ENCODE measurements around the gene HTR6. TPM values are rescaled to one million over a fixed set of nuclear protein-coding genes. Genes with fewer than 3 reads are reported as not detected.

HTR6 gene
- total RNA-seq, 2 experiments from 2014 or later = not detected

DNA sequence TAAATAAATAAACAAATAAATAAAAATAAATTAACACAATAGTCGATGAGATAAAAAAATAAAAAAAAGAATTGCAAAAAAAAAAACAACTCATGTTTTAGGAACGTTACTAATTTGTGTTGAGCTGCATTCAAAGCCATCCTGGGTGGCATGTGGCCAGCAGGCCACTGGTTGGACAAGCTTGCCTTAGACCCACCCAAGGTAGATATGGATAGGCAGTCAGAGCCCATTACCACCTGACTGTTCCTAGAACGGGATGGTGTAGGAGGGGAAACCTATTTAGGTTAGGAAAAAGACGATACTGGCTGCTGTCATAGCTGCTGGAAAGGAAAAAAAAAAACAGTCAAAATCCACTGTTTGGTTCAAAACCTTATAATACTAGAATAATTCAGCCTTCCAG is 40.8 kb downstream of the HTR6 start:
- POLR2A ChIA-PET = interaction anchor here (1.5 to 2.5 kb wide), 2 partner anchors 29 to 44 kb away, joined by 3 to 5 read pairs; no protein-coding TSS in a partner anchor
- no peaks in the 10 kb centered on the region for H3K9me3 Mint-ChIP-seq

DNA sequence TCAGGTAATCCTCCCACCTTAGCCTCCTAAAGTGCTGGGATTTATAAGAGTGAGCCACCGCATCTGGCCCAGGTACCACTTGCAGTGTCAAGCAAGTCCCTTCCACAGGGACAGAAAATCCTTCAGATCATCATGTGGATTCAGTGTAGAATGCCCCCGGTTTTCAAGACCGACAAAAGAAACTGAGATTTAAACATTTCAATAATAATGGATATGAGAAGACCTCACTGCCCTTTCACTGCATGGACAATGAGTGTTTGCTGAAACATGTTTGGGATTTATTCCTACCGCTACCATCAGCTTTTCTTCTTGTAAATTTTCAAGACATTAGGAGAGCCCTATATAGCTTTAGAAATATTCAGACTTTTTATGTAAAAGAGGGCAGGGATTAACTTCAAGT is 41.5 kb downstream of the HTR6 start:
- CTCF ChIA-PET = interaction anchor here (1.0 to 7.0 kb wide), 4 partner anchors 10 to 52 kb away, joined by 4 to 77 read pairs (median 18); no protein-coding TSS in a partner anchor
- Mint-ChIP-seq H3K27ac (no peak overlapping the region), H3K36me3 (ENCODE audit: low read depth) (peaks cover 7% of the 10 kb centered on the region), H3K4me3 (no peak overlapping the region), H3K27me3 (no peaks in the 10 kb centered on the region), H3K4me1 (peaks cover 15% of the 10 kb centered on the region), H3K9me3 (no peaks in the 10 kb centered on the region)
- DNase-seq = no peak
- POLR2A ChIA-PET = interaction anchor here (1.5 kb wide), 1 partner anchor 30 kb away, joined by 3 read pairs; no protein-coding TSS in a partner anchor

More for the DNA sequence above, 40.8 kb downstream of the HTR6 start:
- H3K4me3 Mint-ChIP-seq = no peak overlapping the region
- H3K4me1 Mint-ChIP-seq = peaks cover 8% of the 10 kb centered on the region
- H3K36me3 Mint-ChIP-seq (ENCODE audit: low read depth) = peaks cover 7% of the 10 kb centered on the region
- DNase-seq = no peak
- CTCF ChIA-PET = interaction anchor here (0.6 to 7.0 kb wide), 9 partner anchors 8 to 478 kb away, joined by 3 to 77 read pairs (median 4); no protein-coding TSS in a partner anchor
- H3K27ac Mint-ChIP-seq = no peak overlapping the region
- no peaks in the 10 kb centered on the region for H3K27me3 Mint-ChIP-seq

GRCh38 chr1:19708567-19709110 is 44.0 kb downstream of the HTR6 start:
- no peak for DNase-seq
- Mint-ChIP-seq H3K9me3 (no peaks in the 10 kb centered on the region), H3K27ac (no peak overlapping the region), H3K27me3 (no peaks in the 10 kb centered on the region), H3K4me1 (peaks cover 23% of the 10 kb centered on the region), H3K36me3 (ENCODE audit: low read depth) (peaks cover 13% of the 10 kb centered on the region), H3K4me3 (no peak overlapping the region)
- ChIA-PET POLR2A (no interaction called here), CTCF (interaction anchor here (1.2 kb wide), 1 partner anchor 47 kb away, joined by 7 read pairs; no protein-coding TSS in a partner anchor)

DNA sequence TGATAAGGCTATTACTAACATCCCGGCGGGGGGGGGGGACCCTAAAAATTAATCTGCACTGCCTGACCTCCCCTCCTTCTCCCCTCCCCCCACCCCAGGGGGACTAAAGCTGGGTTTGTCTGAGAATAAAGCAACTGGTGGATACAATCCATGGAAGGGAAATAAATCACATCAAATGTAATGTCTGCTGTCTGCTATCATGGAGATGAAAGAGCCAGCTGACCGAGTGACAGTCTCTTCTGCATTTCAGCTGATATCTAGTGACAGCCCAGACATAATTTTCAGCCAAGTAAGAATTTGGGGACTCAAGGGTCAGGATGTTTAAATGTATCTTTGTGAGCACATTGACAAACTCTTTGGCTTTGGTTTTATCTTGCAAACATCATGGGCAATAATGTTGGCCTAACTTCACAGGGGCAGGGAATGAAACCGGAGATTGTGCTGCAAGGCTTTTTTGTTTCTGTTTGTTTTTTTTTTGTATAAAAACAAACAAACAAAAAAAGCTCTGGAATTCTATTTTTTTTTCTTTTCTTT is 44.7 kb downstream of the HTR6 start:
- Mint-ChIP-seq H3K27me3 (no peaks in the 10 kb centered on the region), H3K4me1 (peaks cover 23% of the 10 kb centered on the region), H3K4me3 (no peak overlapping the region), H3K36me3 (ENCODE audit: low read depth) (peaks cover 13% of the 10 kb centered on the region), H3K27ac (no peak overlapping the region), H3K9me3 (no peaks in the 10 kb centered on the region)
- ChIA-PET POLR2A (no interaction called here), CTCF (interaction anchor here (1.2 kb wide), 1 partner anchor 48 kb away, joined by 4 read pairs; no protein-coding TSS in a partner anchor)
- DNase-seq = no peak

DNA sequence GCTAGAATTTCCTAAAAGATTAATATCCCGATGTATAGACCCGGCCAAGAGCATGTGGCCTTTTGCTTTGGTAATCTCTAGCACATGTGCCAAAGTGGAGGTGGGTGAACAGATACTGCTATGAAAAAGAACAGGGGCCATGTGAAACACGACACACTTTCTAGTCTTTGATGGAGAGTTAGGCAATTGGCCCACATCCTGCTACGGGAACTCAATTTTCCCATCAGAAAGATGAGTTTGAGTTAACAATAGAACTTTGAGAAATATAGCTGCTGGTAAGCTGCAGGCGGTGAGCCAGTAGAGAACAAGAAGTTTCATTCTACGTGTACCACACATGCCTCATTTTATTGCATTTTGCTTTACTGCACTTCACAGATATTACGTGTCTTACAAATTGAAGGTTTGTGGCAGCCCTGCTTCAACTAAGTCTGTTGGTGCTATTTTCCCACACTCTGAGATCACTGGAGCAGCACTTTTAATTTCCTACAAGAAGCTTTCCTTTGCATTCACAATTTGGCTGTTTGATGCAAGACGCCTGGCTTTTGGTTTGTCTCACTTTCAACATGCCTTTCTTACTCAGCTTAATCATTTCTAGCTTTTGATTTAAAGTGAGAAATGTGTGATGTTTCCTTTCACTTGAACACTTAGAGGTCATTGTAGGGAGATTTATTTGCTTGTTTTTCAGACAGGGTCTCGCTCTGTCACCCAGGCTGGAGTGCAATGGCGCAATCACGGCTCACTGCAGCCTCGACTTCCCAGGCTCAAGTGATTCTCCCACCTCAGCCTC is 46.3 kb downstream of the HTR6 start:
- peaks cover 28% of the 10 kb centered on the region for H3K4me1 Mint-ChIP-seq
- ChIA-PET POLR2A (no interaction called here), CTCF (interaction anchor here (0.7 to 1.8 kb wide), 3 partner anchors 49 to 171 kb away, joined by 3 to 5 read pairs (median 4); no protein-coding TSS in a partner anchor)
- no peak overlapping the region for H3K4me3 Mint-ChIP-seq
- peak overlapping the region; percentile 18 for H3K27ac Mint-ChIP-seq
- H3K36me3 Mint-ChIP-seq (ENCODE audit: low read depth) = peaks cover 13% of the 10 kb centered on the region
- no peak for DNase-seq
- no peaks in the 10 kb centered on the region for H3K27me3 Mint-ChIP-seq
- H3K9me3 Mint-ChIP-seq = no peaks in the 10 kb centered on the region

DNA sequence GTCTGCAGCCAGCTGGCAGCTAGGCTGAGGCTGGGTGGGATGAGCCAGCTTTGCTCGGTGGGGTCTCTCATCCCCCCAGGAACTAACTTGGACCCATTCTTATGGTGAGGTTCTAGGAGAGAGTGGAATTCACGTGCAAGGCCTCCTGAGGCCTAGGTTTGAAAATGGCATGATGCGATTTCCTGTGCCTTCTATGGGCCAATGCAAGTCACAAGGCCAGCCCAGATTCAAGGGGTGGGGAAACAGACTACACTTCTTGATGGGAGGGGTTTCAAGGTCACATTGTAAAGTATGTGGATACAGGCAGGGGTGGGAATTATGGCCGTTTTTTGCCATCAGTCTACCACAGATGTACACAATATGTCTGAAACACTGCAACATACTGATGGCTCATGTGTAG is 48.3 kb downstream of the HTR6 start:
- ChIA-PET POLR2A (no interaction called here), CTCF (interaction anchor here (0.9 to 1.0 kb wide), 2 partner anchors 8 kb away, joined by 3 to 4 read pairs; no protein-coding TSS in a partner anchor)
- no peaks in the 10 kb centered on the region for H3K9me3 Mint-ChIP-seq
- H3K27me3 Mint-ChIP-seq = no peaks in the 10 kb centered on the region
- H3K4me3 Mint-ChIP-seq = no peak overlapping the region
- H3K4me1 Mint-ChIP-seq = peaks cover 28% of the 10 kb centered on the region
- H3K27ac Mint-ChIP-seq = no peak overlapping the region
- no peak for DNase-seq
- H3K36me3 Mint-ChIP-seq (ENCODE audit: low read depth) = peaks cover 10% of the 10 kb centered on the region

GRCh38 chr1:19715334-19716203 is 50.9 kb downstream of the HTR6 start:
- CTCF ChIA-PET = interaction anchor here (0.8 to 2.3 kb wide), 10 partner anchors 8 to 212 kb away, joined by 3 to 27 read pairs (median 4); no protein-coding TSS in a partner anchor
- peaks cover 18% of the 10 kb centered on the region for H3K4me1 Mint-ChIP-seq
- no peak overlapping the region for H3K27ac Mint-ChIP-seq
- peaks cover 6% of the 10 kb centered on the region for H3K36me3 Mint-ChIP-seq (ENCODE audit: low read depth)
- H3K9me3 Mint-ChIP-seq = no peaks in the 10 kb centered on the region
- H3K4me3 Mint-ChIP-seq = no peak overlapping the region
- peak; percentile 87 for DNase-seq
- no peaks in the 10 kb centered on the region for H3K27me3 Mint-ChIP-seq
- POLR2A ChIA-PET = no interaction called here

DNA sequence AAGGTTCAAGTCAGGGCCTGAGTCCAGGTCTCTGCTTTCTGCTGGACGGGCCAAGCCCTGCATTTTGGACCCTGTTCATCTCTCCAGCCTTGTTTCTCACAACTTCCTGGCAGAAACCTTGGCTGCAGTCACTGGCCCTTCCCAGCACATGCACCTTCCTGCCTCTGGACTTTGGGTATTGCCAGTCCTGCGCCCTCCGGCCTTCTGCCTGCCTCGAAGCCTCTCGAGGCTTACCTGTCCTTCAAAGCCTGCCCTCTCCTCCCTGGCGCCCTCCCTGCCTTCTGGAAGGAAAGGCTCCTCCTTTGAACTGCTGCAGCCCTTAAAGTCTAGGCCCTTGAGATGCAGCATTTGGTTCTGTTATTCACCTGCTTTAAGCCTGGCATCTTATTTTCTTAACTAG is 52.8 kb downstream of the HTR6 start:
- H3K27me3 Mint-ChIP-seq = no peaks in the 10 kb centered on the region
- peaks cover 6% of the 10 kb centered on the region for H3K36me3 Mint-ChIP-seq (ENCODE audit: low read depth)
- H3K27ac Mint-ChIP-seq = no peak overlapping the region
- H3K4me3 Mint-ChIP-seq = no peak overlapping the region
- no peaks in the 10 kb centered on the region for H3K9me3 Mint-ChIP-seq
- ChIA-PET POLR2A (no interaction called here), CTCF (interaction anchor here (1.2 kb wide), 1 partner anchor 11 kb away, joined by 3 read pairs; no protein-coding TSS in a partner anchor)
- DNase-seq = no peak
- H3K4me1 Mint-ChIP-seq = peaks cover 5% of the 10 kb centered on the region

DNA sequence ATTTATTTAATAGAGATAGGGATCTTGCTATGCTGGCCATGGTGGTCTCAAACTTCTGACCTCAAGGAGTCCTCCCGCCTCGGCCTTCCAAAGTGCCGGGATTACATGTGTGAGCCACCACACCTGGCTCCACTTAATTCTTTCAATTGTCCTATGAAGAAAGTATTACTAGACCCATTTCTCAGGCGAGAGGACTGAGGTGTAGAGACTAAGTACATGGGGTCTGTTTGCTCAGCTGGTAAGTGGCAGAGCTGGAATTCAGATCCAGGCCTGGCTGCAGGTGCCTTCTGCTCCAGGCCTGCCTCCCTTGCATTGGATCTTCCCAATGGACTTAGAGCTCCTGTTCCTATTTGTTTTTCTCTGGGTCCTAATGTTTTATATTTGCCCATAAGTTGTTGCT is 55.5 kb downstream of the HTR6 start:
- DNase-seq = no peak
- ChIA-PET POLR2A (no interaction called here), CTCF (no interaction called here)
- H3K4me3 Mint-ChIP-seq = no peak overlapping the region
- no peak overlapping the region for H3K27ac Mint-ChIP-seq
- no peaks in the 10 kb centered on the region for H3K9me3 Mint-ChIP-seq
- H3K27me3 Mint-ChIP-seq = no peaks in the 10 kb centered on the region
- no peaks in the 10 kb centered on the region for H3K36me3 Mint-ChIP-seq (ENCODE audit: low read depth)
- H3K4me1 Mint-ChIP-seq = peaks cover 5% of the 10 kb centered on the region

DNA sequence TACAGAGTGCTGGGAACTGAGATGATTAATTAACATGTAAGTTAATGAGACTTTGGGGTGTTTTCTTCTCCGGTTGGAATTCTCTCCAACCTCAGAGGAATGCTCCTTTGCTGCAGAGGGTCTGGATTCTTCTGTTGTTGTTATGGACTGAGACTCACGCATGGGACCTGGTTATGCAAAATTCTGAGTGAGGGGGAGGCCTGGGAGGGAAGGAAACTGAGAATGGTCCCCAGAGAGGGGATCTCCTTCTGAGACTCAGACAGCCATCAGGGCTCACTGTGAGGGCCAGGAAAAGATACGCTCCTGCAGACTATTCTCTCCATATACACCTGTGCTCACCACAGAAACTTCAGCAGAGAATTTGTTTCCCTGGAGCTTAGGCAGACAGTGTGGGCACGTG is 56.3 kb downstream of the HTR6 start:
- ChIA-PET POLR2A (no interaction called here), CTCF (interaction anchor here (1.0 kb wide), 1 partner anchor 8 kb away, joined by 3 read pairs; no protein-coding TSS in a partner anchor)
- H3K4me1 Mint-ChIP-seq = no peaks in the 10 kb centered on the region
- no peaks in the 10 kb centered on the region for H3K27me3 Mint-ChIP-seq
- no peaks in the 10 kb centered on the region for H3K9me3 Mint-ChIP-seq
- H3K4me3 Mint-ChIP-seq = no peak overlapping the region
- no peak for DNase-seq
- H3K36me3 Mint-ChIP-seq (ENCODE audit: low read depth) = no peaks in the 10 kb centered on the region
- no peak overlapping the region for H3K27ac Mint-ChIP-seq

DNA sequence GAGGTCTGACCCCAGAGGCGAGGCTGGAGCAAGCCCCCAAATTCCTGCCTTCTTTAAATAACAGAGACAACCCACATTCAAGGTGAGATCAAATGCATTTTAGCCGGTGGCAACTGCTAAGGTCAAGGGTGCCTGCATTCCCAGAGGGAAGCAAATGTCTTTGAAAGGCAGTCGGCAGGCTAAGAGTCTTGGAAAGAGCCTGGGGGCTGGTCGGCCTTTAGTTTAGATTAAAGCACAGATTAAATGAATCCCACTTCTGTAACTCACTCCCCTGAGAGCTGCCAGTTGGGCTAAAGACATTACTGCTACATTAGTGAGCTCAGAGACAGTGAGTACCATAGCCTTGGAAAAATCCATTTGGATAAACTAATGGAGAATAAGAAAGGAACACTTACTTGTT is 59.2 kb downstream of the HTR6 start:
- no peaks in the 10 kb centered on the region for H3K4me1 Mint-ChIP-seq
- no peak overlapping the region for H3K4me3 Mint-ChIP-seq
- DNase-seq = no peak
- H3K27ac Mint-ChIP-seq = no peak overlapping the region
- peaks cover 5% of the 10 kb centered on the region for H3K36me3 Mint-ChIP-seq (ENCODE audit: low read depth)
- no peaks in the 10 kb centered on the region for H3K9me3 Mint-ChIP-seq
- no peaks in the 10 kb centered on the region for H3K27me3 Mint-ChIP-seq
- ChIA-PET POLR2A (no interaction called here), CTCF (interaction anchor here (1.5 kb wide), 1 partner anchor 9 kb away, joined by 3 read pairs; no protein-coding TSS in a partner anchor)

DNA sequence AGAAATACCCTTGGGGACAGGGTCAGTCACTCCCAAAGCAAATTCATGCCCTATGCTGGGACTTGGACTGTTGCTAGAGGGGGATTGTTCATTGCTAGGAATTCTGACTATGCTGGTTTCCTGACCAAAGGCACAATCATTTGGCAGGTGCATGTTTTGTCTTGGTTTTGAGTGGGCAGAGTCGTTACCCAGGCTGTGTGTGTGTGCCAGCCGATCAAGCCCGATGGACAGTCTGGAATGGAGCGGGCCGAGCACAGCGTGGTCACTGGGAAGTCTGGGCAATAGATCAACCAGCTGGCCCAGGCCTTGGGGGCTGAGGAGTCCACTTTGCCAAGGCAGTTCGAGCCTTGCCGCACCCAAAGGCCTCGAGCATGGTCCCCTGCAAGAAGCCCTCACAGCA is 60.9 kb downstream of the HTR6 start:
- Mint-ChIP-seq H3K9me3 (peaks cover 7% of the 10 kb centered on the region), H3K4me1 (no peaks in the 10 kb centered on the region), H3K27ac (no peak overlapping the region), H3K36me3 (ENCODE audit: low read depth) (peaks cover 12% of the 10 kb centered on the region), H3K27me3 (no peaks in the 10 kb centered on the region), H3K4me3 (no peak overlapping the region)
- CTCF ChIA-PET = no interaction called here
- DNase-seq = no peak
- POLR2A ChIA-PET = no interaction called here
